NCI-H446 treated with DMSO at 0.1 percent for 48 hours (cell line): ENCODE measurements around the gene GRIP2.

Experiments
- DNase-seq: peaks from one replicate; lab custom pipeline; 2025; lab: John Stamatoyannopoulos, UW

GRIP2 gene

DNA sequence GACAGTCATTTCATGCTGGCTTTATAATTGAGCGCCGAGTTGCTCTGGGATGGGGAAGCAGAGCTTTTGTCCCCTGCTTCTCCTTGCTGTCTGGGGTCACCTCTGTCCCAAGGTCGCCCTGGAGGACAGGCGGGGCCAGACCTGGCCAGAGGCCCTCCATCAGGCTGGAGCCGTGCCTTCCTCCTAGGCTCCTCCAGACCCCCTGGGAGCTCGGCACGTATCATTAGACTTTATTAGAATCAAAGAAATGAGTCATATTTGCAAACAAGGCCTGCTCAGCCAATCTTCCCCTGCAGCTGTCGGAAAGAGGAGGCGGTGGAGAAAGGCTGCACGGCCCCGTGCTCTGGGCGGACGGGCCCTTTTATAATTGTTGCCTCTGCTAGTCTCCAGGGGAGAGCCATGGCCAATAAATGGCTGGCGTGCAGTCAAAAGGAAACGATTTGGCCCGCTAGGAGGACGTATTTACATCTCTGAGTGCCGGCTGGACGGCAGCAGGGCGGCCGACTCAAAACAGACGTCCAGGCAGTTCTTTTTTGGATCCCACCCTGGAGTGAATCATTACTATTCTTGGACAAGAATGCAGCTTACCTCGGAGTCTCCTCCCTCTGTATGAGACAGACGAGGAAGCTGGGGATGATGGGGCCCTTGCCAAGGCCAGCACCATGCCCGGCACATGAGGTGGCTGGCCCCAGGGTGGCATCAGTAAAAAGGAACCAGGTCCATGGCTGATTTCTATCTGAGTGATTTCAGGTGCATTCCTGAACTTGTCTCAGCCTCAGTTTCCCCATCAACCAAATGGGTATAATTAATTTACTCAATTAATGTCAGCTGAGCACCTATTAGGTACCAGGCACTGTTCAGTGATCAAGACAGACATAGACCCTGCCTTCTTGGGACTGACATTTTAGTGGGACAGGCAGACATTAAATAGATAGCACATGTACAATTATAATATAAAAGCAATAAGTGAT, 87.1 kb downstream of the GRIP2 start:
- peak; percentile 93 for DNase-seq

GRCh38 chr3:14451844-14452739, 88.0 kb downstream of the GRIP2 start:
- DNase-seq = no peak

DNA sequence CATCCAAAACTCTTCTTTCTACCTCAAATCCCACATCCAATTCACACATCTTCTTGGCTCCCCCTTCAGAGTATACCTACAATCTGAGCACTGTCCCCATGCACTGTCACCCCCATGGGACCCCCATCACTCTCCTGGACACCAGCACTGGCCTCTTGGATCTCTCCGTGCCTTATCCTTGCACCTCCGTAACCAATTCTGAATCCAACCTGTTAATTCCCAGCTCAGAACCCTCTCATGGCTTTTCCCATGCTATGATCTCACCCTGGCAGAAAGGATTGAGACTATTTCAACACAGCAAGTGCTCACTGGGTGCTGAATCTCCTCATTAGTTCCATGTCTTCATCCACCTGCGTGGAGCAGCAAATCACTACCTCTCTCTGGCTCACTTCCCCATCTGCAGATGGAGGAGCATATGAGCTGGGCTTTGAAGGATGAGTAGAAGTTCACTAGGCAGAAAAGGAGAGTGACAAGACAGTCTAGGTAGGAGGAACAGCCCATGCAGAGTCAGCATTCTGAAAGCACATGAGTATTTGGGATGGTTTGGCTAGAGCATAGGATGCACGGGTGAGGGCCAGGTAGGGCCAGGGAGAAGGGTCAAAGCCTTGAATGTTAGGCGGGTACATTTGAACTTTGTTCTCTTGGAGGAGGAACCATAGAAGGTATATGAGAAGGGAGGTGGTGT, 89.1 kb downstream of the GRIP2 start:
- no peak for DNase-seq

- DNase-seq = no peak
Measured at GRCh38 chr3:14450506-14450905, 89.6 kb downstream of the GRIP2 start.

- DNase-seq = no peak
Measured at GRCh38 chr3:14448756-14449727, 91.1 kb downstream of the GRIP2 start.

DNA sequence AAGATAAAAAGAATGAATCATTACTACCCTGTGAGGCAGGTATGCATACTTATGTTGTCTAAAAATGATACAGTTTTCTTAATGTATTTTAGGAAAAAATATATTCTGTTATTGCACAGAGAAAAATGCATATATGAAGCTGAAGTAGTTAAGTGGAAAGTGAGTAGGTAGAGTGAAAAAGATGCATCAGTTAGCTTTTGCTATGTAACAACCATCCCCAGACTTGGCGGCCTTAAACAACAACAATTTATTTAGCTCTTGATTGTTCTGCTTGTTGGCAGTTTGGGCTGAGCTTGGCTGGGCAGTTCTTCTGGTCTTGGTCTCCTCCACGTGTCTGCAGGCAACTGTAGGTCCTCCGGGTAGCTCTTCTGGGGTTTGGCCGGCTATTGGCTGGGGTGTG, 92.1 kb downstream of the GRIP2 start:
- DNase-seq = no peak

- DNase-seq = no peak
Measured at GRCh38 chr3:14446988-14447570, 93.1 kb downstream of the GRIP2 start.

DNA sequence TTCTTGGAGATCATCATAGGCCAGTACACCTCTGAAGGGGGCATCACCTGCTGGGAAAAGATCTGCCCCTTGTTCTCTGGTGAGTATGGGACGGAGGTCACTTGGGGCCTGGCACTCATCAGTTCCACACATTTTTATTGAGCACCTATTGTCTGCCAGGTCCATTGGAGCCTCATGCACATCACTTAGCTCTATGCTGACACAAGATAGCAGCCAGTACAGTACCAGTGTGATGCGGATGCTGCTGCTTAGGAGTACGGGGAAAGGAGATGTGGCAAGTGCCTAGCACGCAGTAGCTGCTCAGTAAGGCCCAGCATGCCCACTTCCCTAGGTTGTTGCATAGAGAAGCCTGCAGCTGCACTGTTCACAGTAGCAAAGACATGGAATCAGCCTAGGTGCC, 94.4 kb downstream of the GRIP2 start:
- DNase-seq = no peak

GRCh38 chr3:14444380-14444779, 95.8 kb downstream of the GRIP2 start:
- no peak for DNase-seq

GRCh38 chr3:14441920-14442300, 98.2 kb downstream of the GRIP2 start:
- DNase-seq = no peak

- no peak for DNase-seq
Measured at GRCh38 chr3:14441240-14441919, 98.8 kb downstream of the GRIP2 start.

GRCh38 chr3:14440531-14441239, 99.5 kb downstream of the GRIP2 start:
- DNase-seq = no peak

DNA sequence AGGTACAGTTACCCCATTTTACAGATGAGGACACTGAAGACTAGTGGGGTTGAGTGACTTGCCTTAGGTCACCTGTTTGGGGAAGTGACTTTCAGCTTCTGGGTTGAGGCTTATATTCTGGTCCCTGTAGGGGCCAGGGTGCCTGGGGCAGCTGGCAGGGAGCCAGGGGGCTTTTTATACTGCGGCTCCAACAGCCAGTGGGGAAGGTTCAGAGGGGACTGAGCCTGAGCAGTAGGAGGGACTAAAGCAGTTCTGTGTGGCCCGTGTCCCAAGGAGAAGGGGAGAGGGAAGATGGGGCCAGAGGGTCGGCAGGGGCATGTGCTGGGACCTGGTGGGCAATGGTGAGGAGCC, 100.0 kb downstream of the GRIP2 start:
- DNase-seq = no peak

- no peak for DNase-seq
Measured at GRCh38 chr3:14439501-14440167, 100.5 kb downstream of the GRIP2 start.
